GM13976 (cell line): ENCODE measurements around the gene TLE5.
"Not testable (repeated sequence)": the region's sequence is repeated elsewhere in the genome, so short reads cannot be mapped to it uniquely, and the experiment has no call there.

Experiments
- DNase-seq: peaks from one replicate; pipeline ENCODE4 v3.0.0; 2012; ENCODE audit warnings: low spot score
- in situ Hi-C: fragments of 300-500 bp; cut with MboI; formaldehyde crosslinking; loops from one replicate; pipeline ENCODE4 v1.12.0; 2022; ENCODE audit warnings: low sequenced_read_pairs, mixed read lengths, inconsistent platforms; ENCODE audit not compliant: unreplicated experiment
- TF ChIP-seq, protein P1 (sequence below): IDR thresholded peaks from 2 replicates; pipeline ENCODE4 v1.5.1; 2012; ENCODE audit warnings: borderline replicate concordance, mild to moderate bottlenecking; ENCODE audit not compliant: insufficient read depth; ENCODE audit errors: extremely low read depth, missing control alignments, control extremely low read depth

TLE5 gene

DNA sequence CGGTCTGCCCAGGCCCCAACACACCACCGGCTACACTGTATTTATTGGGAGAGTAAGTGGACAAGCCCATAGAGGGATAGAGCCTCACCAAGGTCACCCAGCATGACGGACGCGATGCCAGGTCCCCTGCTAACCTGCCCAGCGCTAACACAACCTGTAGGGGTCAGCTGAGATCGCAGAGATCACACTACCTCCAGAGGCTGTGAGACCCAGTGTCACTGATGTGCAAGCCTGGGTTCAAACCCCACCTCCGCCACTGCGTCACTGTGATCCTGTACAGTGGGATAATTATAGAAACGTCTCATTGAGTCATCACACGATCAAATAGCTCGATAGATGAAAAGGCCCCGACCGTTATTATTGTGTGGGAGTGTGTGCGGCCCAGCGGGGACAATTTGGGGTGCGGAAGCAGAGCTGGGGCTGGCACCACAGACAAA, 22.6 kb downstream of the TLE5 start:
- TF ChIP-seq, protein P1, sequence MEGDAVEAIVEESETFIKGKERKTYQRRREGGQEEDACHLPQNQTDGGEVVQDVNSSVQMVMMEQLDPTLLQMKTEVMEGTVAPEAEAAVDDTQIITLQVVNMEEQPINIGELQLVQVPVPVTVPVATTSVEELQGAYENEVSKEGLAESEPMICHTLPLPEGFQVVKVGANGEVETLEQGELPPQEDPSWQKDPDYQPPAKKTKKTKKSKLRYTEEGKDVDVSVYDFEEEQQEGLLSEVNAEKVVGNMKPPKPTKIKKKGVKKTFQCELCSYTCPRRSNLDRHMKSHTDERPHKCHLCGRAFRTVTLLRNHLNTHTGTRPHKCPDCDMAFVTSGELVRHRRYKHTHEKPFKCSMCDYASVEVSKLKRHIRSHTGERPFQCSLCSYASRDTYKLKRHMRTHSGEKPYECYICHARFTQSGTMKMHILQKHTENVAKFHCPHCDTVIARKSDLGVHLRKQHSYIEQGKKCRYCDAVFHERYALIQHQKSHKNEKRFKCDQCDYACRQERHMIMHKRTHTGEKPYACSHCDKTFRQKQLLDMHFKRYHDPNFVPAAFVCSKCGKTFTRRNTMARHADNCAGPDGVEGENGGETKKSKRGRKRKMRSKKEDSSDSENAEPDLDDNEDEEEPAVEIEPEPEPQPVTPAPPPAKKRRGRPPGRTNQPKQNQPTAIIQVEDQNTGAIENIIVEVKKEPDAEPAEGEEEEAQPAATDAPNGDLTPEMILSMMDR, result no peak
- in situ Hi-C loops, result no loop called here
- DNase-seq, result no peak

DNA sequence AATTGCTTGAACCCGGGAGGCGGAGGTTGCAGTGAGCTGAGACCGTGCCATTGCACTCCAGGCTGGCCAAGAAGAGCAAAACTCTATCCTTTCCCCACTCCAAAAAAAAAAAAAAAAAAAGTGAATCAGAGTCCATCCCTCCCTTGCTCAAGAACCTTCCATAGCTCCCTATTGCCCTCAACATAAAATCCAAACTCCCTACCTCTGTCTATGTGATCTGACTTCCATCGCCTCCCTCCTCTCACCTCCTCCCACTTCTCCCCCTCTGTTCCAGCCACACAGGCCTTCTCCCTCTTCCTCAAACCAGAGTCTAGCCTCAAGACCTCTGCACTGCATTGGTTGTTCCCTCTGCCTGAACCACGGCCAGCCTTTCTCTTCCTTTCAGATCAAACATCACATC, 23.2 kb downstream of the TLE5 start:
- DNase-seq, result no peak
- TF ChIP-seq, protein P1, result no peak
- in situ Hi-C loops, result no loop called here

DNA sequence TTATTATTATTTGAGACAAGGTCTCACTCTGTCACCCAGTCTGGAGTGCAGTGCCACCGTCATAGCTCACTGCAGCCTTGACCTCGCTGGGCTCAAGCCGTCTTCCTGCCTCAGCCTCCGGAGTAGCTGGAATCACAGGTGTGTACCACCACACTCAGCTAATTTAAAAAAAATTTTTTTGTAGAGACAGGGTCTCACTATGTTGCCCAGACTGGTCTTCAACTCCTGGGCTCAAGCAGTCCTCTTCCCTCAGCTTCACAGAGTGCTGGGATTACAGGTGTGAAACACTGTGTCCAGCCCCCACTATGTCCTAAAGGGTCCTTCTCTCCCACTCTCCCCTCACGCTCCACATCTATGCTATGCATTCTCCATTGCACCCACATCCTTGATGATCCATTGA, 24.1 kb downstream of the TLE5 start:
- TF ChIP-seq, protein P1, result no peak
- in situ Hi-C loops, result no loop called here
- DNase-seq, result no peak

DNA sequence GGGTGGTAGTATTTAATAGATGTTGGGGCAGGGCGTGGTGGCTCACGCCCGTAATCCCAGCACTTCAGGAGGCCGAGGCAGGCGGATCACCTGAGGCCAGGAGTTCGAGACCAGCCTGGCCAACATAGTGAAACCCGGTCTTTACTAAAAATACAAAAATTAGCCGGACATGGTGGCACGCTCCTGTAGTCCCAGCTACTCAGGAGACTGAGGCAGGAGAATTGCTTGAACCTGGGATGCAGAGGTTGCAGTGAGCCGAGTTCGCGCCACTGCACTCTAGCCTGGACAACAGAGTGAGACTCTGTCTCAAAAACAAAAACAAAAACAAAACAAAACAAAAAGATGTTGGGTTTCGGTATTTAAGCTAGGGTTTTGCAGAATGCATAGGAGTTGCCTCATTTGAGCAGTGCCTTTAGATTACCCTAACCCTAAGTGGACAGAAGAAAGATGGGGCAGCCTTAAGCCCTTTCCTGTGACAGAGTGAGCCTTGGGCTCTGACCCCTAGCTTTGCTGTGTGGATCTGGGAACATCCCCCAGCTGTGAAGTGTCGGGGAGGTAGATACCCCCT, 25.2 kb downstream of the TLE5 start:
- DNase-seq, in situ Hi-C loops: not testable (repeated sequence)

DNA sequence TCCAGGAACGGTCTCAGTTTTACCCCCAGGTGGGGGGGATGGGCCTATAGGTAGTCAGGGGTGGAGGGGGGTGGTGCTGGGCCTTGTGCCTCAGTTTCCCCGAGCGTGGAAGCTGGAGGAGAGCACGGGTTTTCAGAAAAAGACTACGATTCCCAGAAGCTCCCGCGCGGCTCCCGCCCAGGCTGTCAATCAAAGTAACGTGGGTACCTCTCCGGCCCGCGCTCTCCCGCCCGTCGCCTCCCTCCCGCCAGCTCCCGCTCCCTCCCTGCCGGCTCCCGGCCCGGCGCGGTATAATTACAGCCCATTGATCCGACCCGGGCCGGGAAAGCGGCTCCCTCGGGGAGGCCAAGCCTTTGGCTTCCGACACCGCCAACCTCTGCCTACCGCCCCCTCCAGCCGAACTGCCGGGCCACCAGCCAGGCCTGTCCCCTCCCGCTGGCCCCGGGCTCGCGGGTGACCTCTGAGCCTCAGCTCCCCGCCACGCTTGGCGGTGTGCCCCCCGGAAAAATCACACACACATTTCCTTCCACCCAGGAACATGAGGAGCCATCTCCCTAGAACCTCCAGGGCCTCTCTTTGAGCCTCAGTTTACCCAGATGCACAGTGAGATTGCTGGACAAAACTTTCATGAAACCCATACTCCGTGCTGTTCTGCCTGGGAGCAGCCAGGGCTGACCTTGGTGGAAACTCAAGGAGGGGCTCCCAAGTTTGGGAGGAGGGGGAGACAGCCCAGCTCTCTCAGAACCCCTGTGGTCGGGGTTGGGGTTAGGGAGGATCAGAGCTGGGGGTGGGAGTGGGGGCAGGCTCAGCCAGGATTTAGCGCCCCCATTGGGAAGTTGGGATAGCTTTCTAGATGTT, 25.9 kb downstream of the TLE5 start:
- in situ Hi-C loops, result no loop called here
- peak; percentile 92 for DNase-seq
- TF ChIP-seq, protein P1, result no peak

DNA sequence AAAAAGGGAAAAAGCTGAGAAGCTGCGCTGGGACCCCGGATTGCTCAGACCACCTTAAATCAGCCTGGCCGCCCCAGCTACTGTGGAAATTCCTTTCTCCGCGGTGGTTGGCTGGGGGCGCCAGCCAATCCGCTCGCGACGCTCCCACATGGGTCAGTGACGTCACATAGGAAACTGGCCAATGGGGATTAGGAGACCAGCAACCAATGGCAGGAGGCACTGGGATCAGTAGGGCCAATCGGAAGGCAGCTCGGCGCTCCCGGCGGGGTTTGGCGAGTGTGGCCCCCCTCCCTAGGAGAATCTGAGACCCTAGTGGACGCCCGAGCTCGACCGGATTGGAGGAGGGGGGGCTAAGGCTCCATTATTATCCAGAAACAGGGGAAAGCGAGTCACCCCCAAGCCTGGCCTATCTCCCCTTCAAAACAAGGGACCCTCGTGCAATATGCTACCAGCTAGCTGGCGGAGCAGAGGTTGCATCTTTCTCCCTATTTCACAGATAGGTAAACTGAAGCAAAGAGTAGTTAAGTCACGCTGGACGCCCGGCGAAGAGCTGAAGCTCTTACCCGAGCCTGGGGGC, 26.7 kb downstream of the TLE5 start:
- DNase-seq, result peak; percentile 100
- TF ChIP-seq, protein P1, result no peak
- in situ Hi-C loops, result no loop called here

DNA sequence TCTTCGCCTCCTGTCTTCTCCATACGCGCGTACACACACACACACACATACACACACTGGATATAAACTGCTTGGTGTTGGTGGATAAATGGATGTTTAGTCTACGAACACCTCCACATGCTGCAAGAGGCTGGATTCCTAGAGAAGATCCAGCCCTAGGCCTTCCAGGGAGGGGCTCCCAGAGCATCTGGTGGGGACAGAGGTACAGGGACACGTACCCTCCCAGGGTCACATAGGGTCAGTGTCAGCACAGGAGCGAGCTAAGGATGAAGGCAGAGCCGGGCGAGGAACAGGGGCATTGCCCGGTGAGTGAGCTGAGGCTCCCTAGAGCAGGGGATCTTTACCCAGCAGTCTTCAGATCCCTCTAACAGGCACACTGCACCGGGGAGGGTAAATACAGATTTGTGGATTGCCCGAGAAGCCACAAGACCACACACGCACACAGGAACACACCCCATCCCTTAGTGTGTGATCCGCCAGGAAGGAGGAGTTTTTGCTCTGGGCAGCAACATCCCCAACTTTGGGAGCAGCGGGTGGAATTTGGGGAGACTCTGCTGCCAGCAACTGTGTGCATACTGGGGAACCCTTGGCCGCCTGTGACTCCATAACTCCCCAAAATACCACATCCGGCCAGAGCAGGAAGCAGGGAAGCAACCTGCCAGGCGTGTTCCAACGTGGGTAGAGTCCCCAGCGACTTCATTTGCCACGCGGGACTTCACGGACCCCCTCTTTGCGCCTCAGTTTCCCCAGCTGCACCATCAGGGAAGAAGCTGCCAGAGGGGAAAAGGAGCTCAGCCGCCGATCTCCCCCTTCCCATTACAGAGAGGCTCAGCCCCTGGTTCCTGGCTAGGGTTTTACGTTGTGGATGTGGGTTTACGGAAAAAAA, 27.4 kb downstream of the TLE5 start:
- in situ Hi-C loops, result no loop called here
- TF ChIP-seq, protein P1, result no peak

More for the DNA sequence above, 27.4 kb downstream of the TLE5 start:
- DNase-seq, result no peak
